Progenitor cell of endocrine pancreas (in vitro differentiated cells): ENCODE data around the gene PXDN. TPM values are rescaled to one million over a fixed set of nuclear protein-coding genes. Genes with fewer than 3 reads are reported as not detected.

ENCODE experiments used
- DNase-seq: peaks from one replicate; pipeline ENCODE4 v3.0.0; 2021; ENCODE audit warnings: low spot score; ENCODE audit not compliant: unreplicated experiment
- H3K27ac Mint-ChIP-seq: 2 replicates; pipeline ENCODE4 v1.8.0; 2021; ENCODE audit warnings: mild to moderate bottlenecking, moderate library complexity, mixed read lengths
- H3K27me3 Mint-ChIP-seq: 2 replicates; pipeline ENCODE4 v1.8.0; 2021; ENCODE audit warnings: mixed read lengths
- H3K36me3 Mint-ChIP-seq: 2 replicates; pipeline ENCODE4 v1.8.0; 2022; ENCODE audit warnings: mixed read lengths; ENCODE audit not compliant: insufficient read depth
- H3K4me1 Mint-ChIP-seq: 2 replicates; pipeline ENCODE4 v1.8.0; 2021; ENCODE audit warnings: low read depth, mixed read lengths
- H3K4me3 Mint-ChIP-seq: 2 replicates; pipeline ENCODE4 v1.8.0; 2021; ENCODE audit warnings: low read depth, mild to moderate bottlenecking, moderate library complexity, mixed read lengths
- H3K9me3 Mint-ChIP-seq: 2 replicates; pipeline ENCODE4 v1.8.0; 2021; ENCODE audit warnings: low read depth, mixed read lengths
- total RNA-seq: library from RNA; stranded (reverse); gene quantifications from 2 replicates; pipeline ENCODE4 v1.2.1, GENCODE V29; 2021
- TF ChIP-seq, protein P1 (sequence below): fragments of 200-600 bp; sonication (generic); IDR thresholded peaks from one replicate; pipeline ENCODE4 v1.5.0; 2021; ENCODE audit warnings: antibody characterized with exemption, mild to moderate bottlenecking; ENCODE audit not compliant: unreplicated experiment

The PXDN gene
- total RNA-seq, 1 donor from 2014 or later, result 256 TPM

DNA sequence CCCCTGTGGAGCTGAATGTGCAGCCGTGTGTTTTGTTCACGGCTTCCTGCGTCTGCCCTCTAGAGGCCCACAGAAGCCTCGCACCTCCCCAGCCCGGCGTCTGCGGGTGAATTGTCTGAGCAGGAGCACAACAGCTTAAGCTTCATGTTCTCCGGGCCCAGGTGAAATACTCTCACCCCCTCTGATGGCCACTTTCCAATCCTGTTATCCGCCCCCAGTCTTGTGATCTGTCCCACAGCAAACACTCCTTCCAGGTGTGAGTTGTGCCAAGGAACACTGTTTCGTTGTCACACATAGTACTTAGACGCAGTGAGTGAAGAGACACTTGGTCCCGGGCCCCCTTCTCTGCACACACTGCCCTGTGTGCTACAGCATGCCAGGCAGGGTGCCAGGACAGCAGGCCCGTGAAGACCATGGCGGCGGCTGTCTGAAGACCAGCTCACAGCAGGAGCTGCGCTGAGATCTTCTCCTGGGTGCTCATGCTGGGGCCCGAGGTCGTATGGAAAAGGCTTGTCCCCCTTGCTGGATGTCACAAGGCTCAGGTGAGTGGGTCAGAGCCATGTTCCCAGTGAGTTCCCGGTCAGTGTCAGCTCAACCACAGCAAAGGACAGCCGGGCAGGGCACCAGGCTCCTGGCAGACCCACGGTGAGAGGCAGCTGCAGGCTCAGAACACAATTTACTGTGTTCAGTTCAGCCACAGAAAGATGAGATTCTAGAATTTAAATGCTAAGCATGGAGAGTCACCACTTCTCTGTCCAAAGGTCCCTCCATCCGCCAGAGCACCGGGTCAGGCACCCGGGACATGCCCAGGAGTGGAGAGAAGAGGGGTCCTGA, 6.8 kb upstream of the PXDN start:
- peaks cover 2% of the 10 kb centered on the region for H3K4me1 Mint-ChIP-seq
- TF ChIP-seq, protein P1, sequence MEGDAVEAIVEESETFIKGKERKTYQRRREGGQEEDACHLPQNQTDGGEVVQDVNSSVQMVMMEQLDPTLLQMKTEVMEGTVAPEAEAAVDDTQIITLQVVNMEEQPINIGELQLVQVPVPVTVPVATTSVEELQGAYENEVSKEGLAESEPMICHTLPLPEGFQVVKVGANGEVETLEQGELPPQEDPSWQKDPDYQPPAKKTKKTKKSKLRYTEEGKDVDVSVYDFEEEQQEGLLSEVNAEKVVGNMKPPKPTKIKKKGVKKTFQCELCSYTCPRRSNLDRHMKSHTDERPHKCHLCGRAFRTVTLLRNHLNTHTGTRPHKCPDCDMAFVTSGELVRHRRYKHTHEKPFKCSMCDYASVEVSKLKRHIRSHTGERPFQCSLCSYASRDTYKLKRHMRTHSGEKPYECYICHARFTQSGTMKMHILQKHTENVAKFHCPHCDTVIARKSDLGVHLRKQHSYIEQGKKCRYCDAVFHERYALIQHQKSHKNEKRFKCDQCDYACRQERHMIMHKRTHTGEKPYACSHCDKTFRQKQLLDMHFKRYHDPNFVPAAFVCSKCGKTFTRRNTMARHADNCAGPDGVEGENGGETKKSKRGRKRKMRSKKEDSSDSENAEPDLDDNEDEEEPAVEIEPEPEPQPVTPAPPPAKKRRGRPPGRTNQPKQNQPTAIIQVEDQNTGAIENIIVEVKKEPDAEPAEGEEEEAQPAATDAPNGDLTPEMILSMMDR, result peak; percentile 84
- peaks cover 9% of the 10 kb centered on the region for H3K9me3 Mint-ChIP-seq
- H3K36me3 Mint-ChIP-seq, result no peaks in the 10 kb centered on the region
- H3K27ac Mint-ChIP-seq, result peak overlapping the region; percentile 69
- peak overlapping the region; percentile 45 for H3K4me3 Mint-ChIP-seq
- peak; percentile 45 for DNase-seq
- H3K27me3 Mint-ChIP-seq, result peaks cover 50% of the 10 kb centered on the region

DNA sequence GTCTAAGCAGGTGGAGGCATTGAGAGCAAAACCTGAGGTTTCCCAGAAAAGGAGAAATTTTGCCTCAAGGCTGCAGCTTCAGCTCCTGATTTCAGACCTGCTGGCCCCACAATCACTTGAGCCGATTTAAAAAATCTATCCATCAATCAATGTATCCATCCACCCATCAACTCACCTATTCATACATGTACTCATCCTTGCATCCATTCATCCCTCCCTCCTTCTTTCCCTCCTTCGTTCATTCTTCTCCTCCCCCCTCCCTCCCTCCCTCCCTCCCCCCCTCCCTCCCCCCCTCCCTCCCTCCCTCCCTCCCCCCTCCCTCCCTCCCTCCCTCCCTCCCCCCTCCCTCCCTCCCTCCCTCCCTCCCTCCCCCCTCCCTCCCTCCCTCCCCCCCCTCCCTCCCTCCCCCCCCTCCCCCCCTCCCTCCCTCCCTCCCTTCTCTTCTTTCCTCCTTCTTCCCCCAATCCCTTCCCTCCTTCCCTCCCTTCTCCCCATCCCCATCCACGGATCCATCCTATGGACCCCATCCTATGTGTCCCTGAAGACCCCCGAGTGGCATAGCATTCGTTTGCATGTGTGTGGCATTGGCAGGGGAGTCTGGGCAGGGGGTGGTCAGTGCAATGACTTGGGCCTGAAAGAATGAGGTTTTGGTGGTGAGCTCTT, 6.1 kb upstream of the PXDN start:
- Mint-ChIP-seq H3K36me3 (no peaks in the 10 kb centered on the region), H3K27me3 (peaks cover 51% of the 10 kb centered on the region), H3K27ac (peak overlapping the region; percentile 69), H3K9me3 (peaks cover 9% of the 10 kb centered on the region), H3K4me1 (peaks cover 2% of the 10 kb centered on the region), H3K4me3 (no peak overlapping the region)
- no peak for DNase-seq
- TF ChIP-seq, protein P1, result no peak

DNA sequence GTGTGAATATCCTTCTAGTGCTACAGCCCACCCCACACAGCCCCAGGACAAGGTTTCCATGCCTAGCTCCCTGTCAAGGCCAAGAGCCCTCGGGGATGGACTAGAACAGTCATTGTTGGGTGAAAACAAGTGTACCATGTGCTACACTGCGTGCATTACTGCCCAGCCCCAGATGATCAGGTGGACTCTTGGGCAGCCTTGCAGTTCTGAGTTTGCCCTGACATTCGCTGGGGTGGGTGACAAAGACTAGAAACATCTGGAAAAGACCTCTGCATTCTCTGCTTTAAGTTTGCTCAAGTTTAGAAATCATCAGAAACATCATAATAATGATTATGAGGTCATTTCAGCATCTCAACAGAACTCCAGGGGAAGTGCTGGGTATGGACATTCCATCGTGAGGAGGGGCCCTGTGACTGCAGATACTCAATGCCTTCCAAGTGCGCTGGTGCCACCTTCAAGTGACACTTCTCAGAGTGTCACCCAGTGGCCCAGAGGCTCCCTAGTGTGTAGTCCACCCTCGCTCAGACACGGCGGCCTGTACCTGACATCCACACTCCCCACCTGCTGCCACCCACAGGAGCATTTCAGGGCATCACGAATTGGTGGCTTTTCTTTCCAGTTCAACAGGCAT, 5.3 kb upstream of the PXDN start:
- DNase-seq, result no peak
- Mint-ChIP-seq H3K27ac (no peak overlapping the region), H3K4me3 (no peak overlapping the region)

DNA sequence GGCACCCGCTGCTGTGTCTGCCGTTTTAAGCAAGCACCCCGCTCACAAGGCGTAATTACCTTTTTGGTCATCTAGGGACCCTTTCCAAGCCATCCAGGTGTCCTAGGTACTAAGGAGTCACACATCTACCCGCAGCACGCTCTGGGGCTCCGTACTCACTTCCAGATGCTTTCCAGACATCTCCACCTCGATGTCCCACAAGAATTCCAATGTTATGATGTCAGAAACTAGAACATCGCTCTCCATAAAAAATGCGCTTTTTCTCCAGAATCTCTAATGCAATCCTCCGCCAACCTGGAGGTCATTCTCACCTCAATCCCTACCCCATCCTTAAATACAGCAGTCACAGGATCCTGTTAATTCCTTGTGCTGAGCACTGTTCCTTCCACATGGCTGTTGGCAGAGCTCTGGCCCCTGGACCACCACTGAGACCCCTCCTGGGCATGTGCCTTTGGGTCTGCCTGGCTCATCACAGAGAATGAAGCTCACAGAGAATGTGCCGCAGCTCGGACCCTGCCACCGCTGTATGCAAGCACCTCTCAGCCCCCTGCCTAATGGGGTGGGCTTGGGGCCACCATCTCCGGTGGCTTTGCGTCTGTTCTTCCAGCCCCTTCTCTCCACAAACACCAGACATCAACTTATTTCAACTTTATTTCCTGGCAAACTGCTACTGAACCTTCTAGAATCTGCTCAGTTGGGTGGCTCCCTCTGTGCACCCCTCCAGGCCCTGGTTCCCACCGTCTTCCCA, 4.6 kb upstream of the PXDN start:
- H3K9me3 Mint-ChIP-seq, result no peaks in the 10 kb centered on the region
- H3K4me1 Mint-ChIP-seq, result peaks cover 2% of the 10 kb centered on the region
- peaks cover 51% of the 10 kb centered on the region for H3K27me3 Mint-ChIP-seq
- H3K36me3 Mint-ChIP-seq, result no peaks in the 10 kb centered on the region
- TF ChIP-seq, protein P1, result no peak
- no peak overlapping the region for H3K4me3 Mint-ChIP-seq
- no peak overlapping the region for H3K27ac Mint-ChIP-seq
- DNase-seq, result no peak

More for the DNA sequence above, 5.3 kb upstream of the PXDN start:
- H3K27me3 Mint-ChIP-seq, result peaks cover 51% of the 10 kb centered on the region
- TF ChIP-seq, protein P1, result no peak
- H3K9me3 Mint-ChIP-seq, result peaks cover 4% of the 10 kb centered on the region
- no peaks in the 10 kb centered on the region for H3K36me3 Mint-ChIP-seq
- peaks cover 2% of the 10 kb centered on the region for H3K4me1 Mint-ChIP-seq
